Epithelial cell of esophagus (primary cell): ENCODE data around the gene EIF4E1B.

Experiments
- DNase-seq: peaks from one replicate; pipeline ENCODE4 v3.0.0; 2010; ENCODE audit warnings: low read depth
- H3K4me3 ChIP-seq: 2 replicates; pipeline ENCODE4 v1.5.1; 2011; ENCODE audit warnings: mild to moderate bottlenecking, low read length, control low read depth
- CTCF ChIP-seq: IDR thresholded peaks from 2 replicates; pipeline ENCODE4 v1.5.1; 2011; ENCODE audit warnings: low read depth, mild to moderate bottlenecking, low read length, control low read depth, inconsistent platforms; ENCODE audit not compliant: insufficient read depth; ENCODE audit errors: missing control alignments

The EIF4E1B gene

GRCh38 chr5:176663566-176663965 is 33.1 kb downstream of the EIF4E1B start:
- no peak overlapping the region for H3K4me3 ChIP-seq
- no peak for TF ChIP-seq CTCF
- no peak for DNase-seq

- TF ChIP-seq CTCF = no peak
These were observed 34.0 kb downstream of the EIF4E1B start for GRCh38 chr5:176664479-176664878.

GRCh38 chr5:176664886-176665285 is 34.4 kb downstream of the EIF4E1B start:
- DNase-seq = no peak
- H3K4me3 ChIP-seq = no peak overlapping the region
- no peak for TF ChIP-seq CTCF

More at GRCh38 chr5:176664479-176664878, 34.0 kb downstream of the EIF4E1B start:
- DNase-seq = no peak
- no peak overlapping the region for H3K4me3 ChIP-seq

- H3K4me3 ChIP-seq = no peak overlapping the region
- TF ChIP-seq CTCF = no peak
- DNase-seq = no peak
These were observed 35.0 kb downstream of the EIF4E1B start for GRCh38 chr5:176665517-176665916.

- TF ChIP-seq CTCF = no peak
- no peak for DNase-seq
- no peak overlapping the region for H3K4me3 ChIP-seq
These were observed 37.2 kb downstream of the EIF4E1B start for GRCh38 chr5:176667637-176668036.

GRCh38 chr5:176670449-176670848 is 40.0 kb downstream of the EIF4E1B start:
- no peak overlapping the region for H3K4me3 ChIP-seq
- no peak for DNase-seq
- TF ChIP-seq CTCF = no peak

GRCh38 chr5:176671399-176671798 is 40.9 kb downstream of the EIF4E1B start:
- no peak overlapping the region for H3K4me3 ChIP-seq
- no peak for DNase-seq
- no peak for TF ChIP-seq CTCF
